Mesothelial cell of epicardium (in vitro differentiated cells): Measurements from ENCODE around the gene NPHP1. TPM values are rescaled to one million over a fixed set of nuclear protein-coding genes. Genes with fewer than 3 reads are reported as not detected.
"Not testable (repeated sequence)": the region's sequence is repeated elsewhere in the genome, so short reads cannot be mapped to it uniquely, and the experiment has no call there.

Source experiments
- DNase-seq, 2 experiments: peaks; one replicate each; pipeline ENCODE4 v3.0.0; 2021; ENCODE audit warnings: low spot score in 2 of 2; ENCODE audit not compliant: unreplicated experiment in 2 of 2
- H3K27ac Mint-ChIP-seq: 2 replicates; pipeline ENCODE4 v1.8.0; 2021; ENCODE audit warnings: mixed read lengths
- H3K27me3 Mint-ChIP-seq: 2 replicates; pipeline ENCODE4 v1.8.0; 2021; ENCODE audit warnings: low read depth, mixed read lengths
- H3K36me3 Mint-ChIP-seq: 2 replicates; pipeline ENCODE4 v1.8.0; 2021; ENCODE audit warnings: mixed read lengths
- H3K4me1 Mint-ChIP-seq: 2 replicates; pipeline ENCODE4 v1.8.0; 2021; ENCODE audit warnings: mixed read lengths
- H3K4me3 Mint-ChIP-seq: 2 replicates; pipeline ENCODE4 v1.8.0; 2021; ENCODE audit warnings: mild to moderate bottlenecking, moderate library complexity, mixed read lengths
- H3K9me3 Mint-ChIP-seq: 2 replicates; pipeline ENCODE4 v1.8.0; 2021; ENCODE audit warnings: mixed read lengths
- total RNA-seq: library from RNA; stranded (reverse); gene quantifications from 3 replicates; pipeline ENCODE4 v1.2.1, GENCODE V29; 2021
- TF ChIP-seq, protein P1 (sequence below): fragments of 200-600 bp; sonication (generic); IDR thresholded peaks from one replicate; pipeline ENCODE4 v1.5.0; 2021; ENCODE audit warnings: antibody characterized with exemption; ENCODE audit not compliant: unreplicated experiment

Gene NPHP1
- total RNA-seq, 1 donor from 2014 or later, result 5.1 TPM

DNA sequence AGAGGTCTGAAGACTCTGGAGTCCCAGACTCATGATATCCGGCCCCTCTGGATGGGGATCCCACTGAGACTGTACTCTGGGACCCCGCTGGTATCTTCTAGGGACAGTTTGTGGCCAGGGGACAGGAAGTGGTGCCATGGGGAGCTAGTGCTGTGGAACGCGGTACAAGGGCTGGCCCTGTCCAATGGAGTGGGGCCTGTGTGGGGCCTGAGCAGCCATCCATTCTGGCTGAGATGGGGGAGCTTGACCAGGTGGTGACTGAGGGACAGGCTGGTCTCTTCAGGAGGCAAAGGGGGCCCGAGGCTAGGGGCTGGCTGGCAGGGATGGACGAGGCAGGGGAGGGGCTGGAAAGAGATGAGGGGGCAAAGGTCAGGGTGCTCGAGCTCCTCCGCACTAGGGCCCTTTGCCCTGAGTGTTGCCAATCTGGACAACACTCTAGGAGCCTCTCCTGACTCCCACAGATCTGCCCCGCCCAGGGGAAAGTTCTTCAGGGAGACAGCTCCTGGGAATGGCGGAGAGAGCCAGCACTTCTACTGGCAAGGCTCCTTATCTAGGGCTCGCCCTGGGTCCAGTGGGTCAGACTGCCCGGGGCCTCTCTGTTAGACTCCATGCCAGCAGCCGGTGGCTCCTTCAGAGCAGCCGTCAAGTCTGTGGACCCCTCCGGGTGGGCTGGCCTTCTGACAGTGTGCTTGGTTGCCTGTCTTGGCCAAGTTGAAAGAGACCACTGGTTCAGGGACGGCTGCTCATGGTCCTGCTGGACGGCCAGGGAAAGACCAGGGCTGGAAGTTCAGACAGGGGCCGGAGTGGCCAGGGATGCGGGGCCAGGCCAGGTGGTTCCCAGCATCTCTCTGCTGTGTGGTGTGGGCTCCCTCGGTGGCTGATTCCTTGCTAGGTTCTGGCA lies 101.5 kb downstream of the NPHP1 start:
- peaks cover 4% of the 10 kb centered on the region for H3K36me3 Mint-ChIP-seq
- peak overlapping the region; percentile 23 for H3K27ac Mint-ChIP-seq
- H3K9me3 Mint-ChIP-seq, result peaks cover 12% of the 10 kb centered on the region
- DNase-seq, result no peak
- peaks cover 58% of the 10 kb centered on the region for H3K4me1 Mint-ChIP-seq
- H3K4me3 Mint-ChIP-seq, result no peak overlapping the region
- peaks cover 3% of the 10 kb centered on the region for H3K27me3 Mint-ChIP-seq
- TF ChIP-seq, protein P1, sequence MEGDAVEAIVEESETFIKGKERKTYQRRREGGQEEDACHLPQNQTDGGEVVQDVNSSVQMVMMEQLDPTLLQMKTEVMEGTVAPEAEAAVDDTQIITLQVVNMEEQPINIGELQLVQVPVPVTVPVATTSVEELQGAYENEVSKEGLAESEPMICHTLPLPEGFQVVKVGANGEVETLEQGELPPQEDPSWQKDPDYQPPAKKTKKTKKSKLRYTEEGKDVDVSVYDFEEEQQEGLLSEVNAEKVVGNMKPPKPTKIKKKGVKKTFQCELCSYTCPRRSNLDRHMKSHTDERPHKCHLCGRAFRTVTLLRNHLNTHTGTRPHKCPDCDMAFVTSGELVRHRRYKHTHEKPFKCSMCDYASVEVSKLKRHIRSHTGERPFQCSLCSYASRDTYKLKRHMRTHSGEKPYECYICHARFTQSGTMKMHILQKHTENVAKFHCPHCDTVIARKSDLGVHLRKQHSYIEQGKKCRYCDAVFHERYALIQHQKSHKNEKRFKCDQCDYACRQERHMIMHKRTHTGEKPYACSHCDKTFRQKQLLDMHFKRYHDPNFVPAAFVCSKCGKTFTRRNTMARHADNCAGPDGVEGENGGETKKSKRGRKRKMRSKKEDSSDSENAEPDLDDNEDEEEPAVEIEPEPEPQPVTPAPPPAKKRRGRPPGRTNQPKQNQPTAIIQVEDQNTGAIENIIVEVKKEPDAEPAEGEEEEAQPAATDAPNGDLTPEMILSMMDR, result no peak

DNA sequence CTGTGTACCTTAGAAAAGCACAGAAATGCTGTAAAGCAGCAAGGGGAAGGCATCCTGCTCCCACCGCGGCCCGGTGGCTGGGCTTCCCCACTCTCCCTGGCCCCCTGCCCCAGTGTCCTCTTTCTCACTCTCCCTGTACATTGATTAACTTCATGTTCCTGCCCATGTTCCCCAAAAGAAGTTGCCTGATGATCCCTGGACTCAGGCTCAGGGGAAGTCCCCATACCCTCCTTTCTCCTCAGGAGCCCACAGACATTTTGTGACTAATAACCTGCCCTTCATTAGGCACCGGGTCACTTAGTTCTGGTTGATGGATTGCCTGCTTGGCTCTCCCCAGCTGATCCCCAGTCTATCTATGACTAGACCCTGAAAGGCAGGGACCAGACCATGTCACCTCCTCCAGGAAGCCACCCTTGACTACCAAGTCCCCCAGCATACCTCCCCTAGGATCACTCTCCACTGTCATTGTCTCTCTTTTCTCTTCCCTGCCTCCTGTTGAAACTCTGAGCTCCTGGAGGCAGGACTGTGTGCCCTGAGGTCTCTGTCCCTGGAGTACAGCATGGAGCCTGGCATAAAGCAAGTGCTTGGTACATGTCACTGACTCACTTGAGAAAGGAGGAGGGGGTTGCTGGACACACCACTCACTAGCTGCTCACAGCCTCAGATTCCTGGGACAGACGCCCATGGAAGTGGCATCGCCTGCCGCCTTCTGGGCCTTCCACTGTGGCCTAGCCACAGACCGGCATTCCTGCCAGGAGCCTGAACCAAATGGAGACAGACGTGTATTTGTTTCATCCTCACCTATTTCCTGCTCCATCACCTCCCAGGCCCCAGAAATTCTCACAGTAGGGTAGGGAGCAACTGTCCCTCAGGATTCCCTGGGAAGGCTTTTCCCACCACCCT lies 102.7 kb downstream of the NPHP1 start:
- TF ChIP-seq, protein P1, result no peak
- no peaks in the 10 kb centered on the region for H3K27me3 Mint-ChIP-seq
- H3K4me1 Mint-ChIP-seq, result peaks cover 63% of the 10 kb centered on the region
- no peak for DNase-seq
- no peaks in the 10 kb centered on the region for H3K36me3 Mint-ChIP-seq
- H3K27ac Mint-ChIP-seq, result peak overlapping the region; percentile 73
- H3K9me3 Mint-ChIP-seq, result peaks cover 3% of the 10 kb centered on the region
- no peak overlapping the region for H3K4me3 Mint-ChIP-seq

DNA sequence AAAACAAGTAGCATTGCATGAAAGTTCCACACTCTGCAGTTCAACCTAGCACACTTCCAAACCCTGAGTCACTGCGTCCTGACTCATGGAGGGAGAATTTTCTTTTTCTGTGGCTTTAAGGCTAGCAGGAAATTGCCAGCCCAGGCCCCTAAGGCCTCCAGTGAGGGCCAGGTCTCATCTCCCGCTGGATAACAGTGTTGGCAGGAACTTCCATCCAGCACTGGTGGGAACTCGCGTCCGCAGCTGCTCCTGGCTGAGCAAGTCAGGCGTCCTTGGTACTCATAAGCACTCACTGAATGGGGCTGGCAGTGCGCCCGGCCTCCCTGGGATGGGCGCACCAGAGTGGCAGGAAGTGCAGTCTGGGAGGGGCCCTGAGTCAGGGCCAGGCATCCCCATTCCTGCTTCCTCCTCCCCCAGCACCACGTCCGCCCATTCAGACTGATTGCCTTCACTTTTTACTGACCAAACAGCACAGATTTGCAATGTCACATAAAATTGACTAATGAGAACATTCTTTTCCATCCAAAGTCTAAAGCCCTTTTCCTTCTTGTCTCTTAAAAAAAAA lies 103.5 kb downstream of the NPHP1 start:
- H3K9me3 Mint-ChIP-seq, result no peaks in the 10 kb centered on the region
- H3K36me3 Mint-ChIP-seq, result no peaks in the 10 kb centered on the region
- H3K4me3 Mint-ChIP-seq, result peak overlapping the region; percentile 1
- peak; percentile 46 to 70 for DNase-seq
- TF ChIP-seq, protein P1, result no peak
- H3K4me1 Mint-ChIP-seq, result peaks cover 60% of the 10 kb centered on the region
- H3K27ac Mint-ChIP-seq, result peak overlapping the region; percentile 27
- H3K27me3 Mint-ChIP-seq, result peaks cover under 1% of the 10 kb centered on the region

DNA sequence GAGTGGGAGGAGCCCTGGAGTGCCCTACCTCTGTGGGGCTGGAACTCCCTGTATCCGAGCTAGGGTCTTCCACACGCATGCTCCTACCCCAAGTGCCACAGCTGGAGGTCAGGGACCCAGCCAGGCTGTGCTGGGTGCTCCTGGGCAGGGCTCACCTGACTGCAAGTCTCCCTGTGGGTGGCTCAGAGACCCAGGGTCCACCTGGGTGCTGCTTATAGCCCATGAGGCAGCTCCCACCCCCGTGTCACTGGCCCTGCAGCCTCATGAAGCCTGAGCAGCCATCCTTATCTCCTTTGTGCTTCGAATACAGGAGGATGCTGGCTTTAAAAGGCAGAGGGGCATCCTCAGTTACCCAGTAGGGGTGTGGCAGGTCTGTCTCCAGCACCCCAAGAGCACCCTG lies 103.9 kb downstream of the NPHP1 start:
- not testable (repeated sequence) for H3K36me3 Mint-ChIP-seq, H3K9me3 Mint-ChIP-seq, DNase-seq, H3K27me3 Mint-ChIP-seq, H3K4me3 Mint-ChIP-seq
- Mint-ChIP-seq H3K27ac (peak overlapping the region; percentile 27), H3K4me1 (peaks cover 55% of the 10 kb centered on the region)

DNA sequence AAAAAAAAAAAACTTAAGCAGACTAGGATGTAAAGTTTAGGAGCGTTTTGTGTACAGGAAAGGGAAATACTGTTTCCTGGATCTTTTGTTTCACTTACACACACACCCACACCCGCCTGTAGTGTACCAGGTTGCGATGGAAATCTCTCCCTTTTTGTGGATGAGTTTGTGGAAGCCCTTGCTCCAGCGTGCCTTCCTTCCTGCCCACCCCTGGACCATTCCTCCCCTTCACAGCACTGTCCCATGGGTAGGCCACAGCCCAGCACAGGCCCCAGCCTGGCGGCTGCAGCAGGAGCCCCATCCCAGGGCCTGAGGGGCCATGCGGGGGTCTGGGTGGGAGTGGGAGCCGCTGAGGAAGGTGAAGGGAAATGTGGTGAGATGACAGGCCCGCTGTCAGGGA lies 104.3 kb downstream of the NPHP1 start:
- Mint-ChIP-seq H3K36me3 (no peaks in the 10 kb centered on the region), H3K27ac (peak overlapping the region; percentile 39), H3K9me3 (no peaks in the 10 kb centered on the region), H3K27me3 (peaks cover 3% of the 10 kb centered on the region), H3K4me3 (no peak overlapping the region), H3K4me1 (peaks cover 51% of the 10 kb centered on the region)
- TF ChIP-seq, protein P1, result no peak
- DNase-seq, result no peak
